C4-2B (cell line): Measurements from ENCODE around the gene PDCL3.

Experiments
- H3K27ac ChIP-seq: fragments of 450-650 bp; 2 replicates; pipeline ENCODE4 v1.5.1; 2017
- CTCF ChIP-seq: fragments of 450-650 bp; conservative IDR thresholded peaks from 2 replicates; pipeline ENCODE4 v1.5.1; 2017; ENCODE audit warnings: mild to moderate bottlenecking
- ZFX ChIP-seq: fragments of 450-650 bp; IDR thresholded peaks from 2 replicates; pipeline ENCODE4 v1.6.1; 2017

The PDCL3 gene

GRCh38 chr2:100541404-100541803, 21.4 kb upstream of the PDCL3 start:
- H3K27ac ChIP-seq: no peak overlapping the region
- TF ChIP-seq ZFX (no peak), CTCF (no peak)

- no peak for TF ChIP-seq ZFX
- no peak for TF ChIP-seq CTCF
Measured at GRCh38 chr2:100542418-100542817, 20.4 kb upstream of the PDCL3 start.

GRCh38 chr2:100544911-100545596, 17.7 kb upstream of the PDCL3 start:
- TF ChIP-seq CTCF (no peak), ZFX (no peak)
- H3K27ac ChIP-seq: no peak overlapping the region

More at GRCh38 chr2:100542418-100542817, 20.4 kb upstream of the PDCL3 start:
- no peak overlapping the region for H3K27ac ChIP-seq

- no peak for TF ChIP-seq CTCF
- no peak for TF ChIP-seq ZFX
- H3K27ac ChIP-seq: no peak overlapping the region
Measured at GRCh38 chr2:100546469-100546868, 16.3 kb upstream of the PDCL3 start.

GRCh38 chr2:100548771-100549170, 14.0 kb upstream of the PDCL3 start:
- no peak for TF ChIP-seq ZFX
- TF ChIP-seq CTCF: no peak
- no peak overlapping the region for H3K27ac ChIP-seq

- H3K27ac ChIP-seq: no peak overlapping the region
- TF ChIP-seq ZFX (no peak), CTCF (no peak)
Measured at GRCh38 chr2:100551303-100551702, 11.5 kb upstream of the PDCL3 start.

GRCh38 chr2:100554798-100555407, 7.9 kb upstream of the PDCL3 start:
- H3K27ac ChIP-seq: no peak overlapping the region
- TF ChIP-seq ZFX (no peak), CTCF (no peak)
